NCI-H748 (cell line): ENCODE data around the gene NEK9.
A peak's percentile ranks its signal among the peaks of the same experiment; 100 is the strongest.
"Not testable (repeated sequence)": the region's sequence is repeated elsewhere in the genome, so short reads cannot be mapped to it uniquely, and the experiment has no call there.

Experiments used
- DNase-seq: peaks from one replicate; lab custom pipeline; 2025; ENCODE audit not compliant: unreplicated experiment; lab: John Stamatoyannopoulos, UW

Gene NEK9

DNA sequence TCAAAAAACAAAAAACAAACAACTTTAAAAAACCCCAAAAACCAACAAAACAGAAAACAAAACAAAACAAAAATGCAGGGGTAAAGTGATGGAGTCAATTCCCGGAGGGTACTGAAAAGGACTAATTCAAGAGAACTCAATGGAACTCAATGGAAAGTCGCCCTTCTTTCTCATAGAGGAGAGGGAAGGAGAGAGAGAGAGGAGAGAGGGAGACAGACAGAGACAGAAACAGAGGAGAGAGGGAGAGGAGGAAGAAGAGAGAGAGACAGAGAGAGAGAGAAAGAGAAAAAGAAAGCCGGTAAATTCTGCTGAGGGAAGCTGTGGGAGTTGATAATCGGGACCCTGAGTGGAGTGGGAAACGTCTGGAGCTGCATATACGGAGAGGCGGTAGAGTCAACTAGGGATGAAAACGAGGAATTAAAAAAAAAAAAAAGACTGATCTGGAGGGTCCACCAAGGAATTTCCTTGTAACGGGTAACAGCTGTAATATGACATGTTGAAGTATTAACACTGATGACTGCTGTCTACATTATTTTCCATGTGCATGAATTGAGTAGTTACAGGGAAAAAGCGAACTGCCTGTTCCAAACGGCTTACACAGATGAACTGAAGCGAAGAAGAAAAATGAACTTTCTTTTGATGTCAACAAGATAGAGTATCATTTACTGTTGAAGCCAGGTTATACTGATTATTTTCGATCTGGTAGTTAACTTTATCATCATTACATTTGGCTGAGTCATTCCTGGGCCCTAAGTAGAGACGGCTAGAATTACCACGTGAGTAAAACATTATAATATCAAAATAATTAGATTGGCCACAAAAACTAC lies 58.3 kb downstream of the NEK9 start:
- DNase-seq, result no peak

DNA sequence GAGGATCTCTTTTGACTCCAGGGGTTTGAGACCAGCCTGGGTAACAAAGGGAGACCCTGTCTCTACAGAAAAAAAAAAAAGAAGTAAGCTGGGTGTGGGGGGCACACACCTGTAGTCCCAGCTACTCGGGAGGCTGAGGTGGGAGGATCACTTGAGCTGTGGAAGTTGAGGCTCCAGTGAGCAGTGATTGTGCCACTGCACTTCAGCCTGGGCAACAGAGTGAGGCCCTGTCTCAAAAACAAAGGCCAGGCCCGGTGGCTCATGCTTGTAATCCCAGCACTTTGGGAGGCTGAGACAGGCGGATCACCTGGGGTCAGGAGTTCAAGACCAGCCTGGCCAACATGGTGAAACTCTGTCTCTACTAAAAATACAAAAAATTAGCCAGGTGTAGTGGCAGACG lies 59.1 kb downstream of the NEK9 start:
- DNase-seq, result not testable (repeated sequence)

DNA sequence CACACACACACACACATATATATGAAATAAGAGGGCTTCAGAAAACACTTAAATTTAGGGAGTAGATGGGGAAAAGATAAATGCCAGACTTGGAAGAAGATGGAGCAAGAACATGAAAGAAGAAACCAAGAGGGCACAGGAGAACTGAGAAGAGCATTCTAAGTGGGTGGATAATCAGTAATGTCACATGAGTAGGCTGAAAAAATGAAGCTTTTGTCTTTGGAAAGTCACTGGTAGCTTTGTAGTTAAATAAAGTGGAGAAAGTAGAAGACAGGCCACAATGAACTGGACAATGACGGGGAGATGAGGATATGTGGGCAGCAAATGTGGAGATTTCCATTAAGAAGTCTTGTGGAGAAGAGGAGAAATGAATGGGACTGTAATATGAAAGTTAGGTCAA lies 59.6 kb downstream of the NEK9 start:
- no peak for DNase-seq

DNA sequence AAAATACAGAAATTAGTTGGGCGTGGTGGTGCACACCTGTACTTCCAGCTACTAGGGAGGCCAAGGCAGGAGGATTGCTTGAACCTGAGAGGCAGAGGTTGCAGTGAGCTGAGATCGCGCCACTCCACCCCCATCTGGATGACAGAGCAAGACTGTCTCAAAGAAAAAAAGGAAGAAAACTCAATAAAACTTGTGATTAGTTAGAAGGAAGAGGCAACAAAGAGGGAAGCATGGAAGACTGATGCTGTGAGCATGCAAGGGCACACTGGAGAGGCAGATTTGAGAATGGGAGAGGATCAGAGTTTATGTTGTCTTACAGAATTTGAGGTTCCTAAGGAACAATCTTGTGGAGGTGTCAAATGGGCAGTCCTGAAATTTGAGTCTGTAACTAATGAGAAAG lies 60.2 kb downstream of the NEK9 start:
- no peak for DNase-seq

DNA sequence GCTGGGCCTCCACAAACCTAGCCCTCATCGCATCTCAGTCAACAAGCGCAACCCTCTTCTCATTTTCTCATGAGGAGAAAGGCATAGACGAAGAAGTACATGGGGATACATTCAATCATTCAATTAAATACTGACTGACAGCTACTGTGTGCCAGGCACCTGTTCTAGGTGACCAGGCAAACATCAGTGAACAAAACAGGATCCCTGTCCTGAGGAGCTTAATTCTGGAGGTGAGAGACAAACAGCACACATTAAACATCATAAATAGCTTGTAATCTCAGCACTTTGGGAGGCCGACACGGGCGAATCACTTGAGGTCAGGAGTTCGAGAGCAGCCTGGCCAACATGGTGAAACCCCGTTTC lies 62.7 kb downstream of the NEK9 start:
- DNase-seq, result no peak

DNA sequence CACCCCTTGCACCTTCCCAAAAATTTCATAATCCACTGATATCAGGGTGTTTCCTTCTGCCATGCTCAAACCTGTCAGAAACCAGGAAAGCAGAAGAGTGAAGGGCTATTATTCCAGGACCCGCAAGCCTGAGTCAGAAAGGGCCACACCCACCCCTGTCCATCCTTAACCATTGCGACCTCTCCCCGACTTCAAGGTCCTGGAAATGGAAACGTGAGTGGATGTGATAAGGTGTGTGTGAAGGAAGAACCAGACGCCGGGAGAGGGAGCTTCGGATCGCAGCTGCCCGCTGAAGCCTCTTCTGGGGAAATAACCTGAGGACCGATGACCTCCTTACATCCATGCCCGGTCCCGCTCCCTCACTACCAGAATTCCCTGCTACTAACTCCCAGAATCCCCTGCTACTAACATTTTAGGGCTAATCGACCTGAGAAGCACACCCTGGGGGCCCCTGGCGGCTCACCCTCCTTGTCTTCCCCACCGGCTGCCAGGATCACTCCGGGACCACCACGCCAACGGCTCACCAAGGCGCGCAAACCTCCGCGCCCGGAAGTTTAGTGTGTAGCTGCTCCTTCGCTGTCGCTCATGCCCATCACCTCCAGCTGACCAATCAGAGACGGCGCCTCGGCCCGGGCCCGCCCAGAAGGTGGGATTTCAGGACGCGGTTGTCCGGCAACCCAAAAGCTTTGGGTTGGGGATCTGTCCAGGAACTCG lies 63.2 kb downstream of the NEK9 start, which contains the start of gene ACYP1:
Gene ACYP1 (minus strand): TSS at position 534 of the 714 bp plus-strand sequence. CDS start 471 bp downstream, at position 63.
- peak; percentile 94 for DNase-seq

DNA sequence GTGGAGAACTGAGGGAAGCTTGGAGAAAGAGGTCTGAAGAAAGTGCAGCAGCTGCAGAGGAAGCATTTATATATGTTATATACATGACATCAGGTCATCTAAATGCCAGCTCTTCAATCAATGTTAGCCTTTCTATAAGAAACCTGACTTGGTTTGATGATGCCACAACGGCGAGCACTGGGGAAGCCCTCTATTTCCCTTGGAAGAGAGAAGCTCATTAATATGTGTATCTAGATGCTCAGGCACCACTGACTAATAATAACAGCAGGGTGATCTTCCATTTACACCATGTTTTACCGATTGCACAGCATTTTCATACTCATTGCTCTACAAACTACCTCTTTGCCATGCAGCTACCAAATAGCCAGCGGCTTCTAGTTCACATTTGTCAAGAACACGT lies 63.8 kb downstream of the NEK9 start:
- DNase-seq, result peak; percentile 33

DNA sequence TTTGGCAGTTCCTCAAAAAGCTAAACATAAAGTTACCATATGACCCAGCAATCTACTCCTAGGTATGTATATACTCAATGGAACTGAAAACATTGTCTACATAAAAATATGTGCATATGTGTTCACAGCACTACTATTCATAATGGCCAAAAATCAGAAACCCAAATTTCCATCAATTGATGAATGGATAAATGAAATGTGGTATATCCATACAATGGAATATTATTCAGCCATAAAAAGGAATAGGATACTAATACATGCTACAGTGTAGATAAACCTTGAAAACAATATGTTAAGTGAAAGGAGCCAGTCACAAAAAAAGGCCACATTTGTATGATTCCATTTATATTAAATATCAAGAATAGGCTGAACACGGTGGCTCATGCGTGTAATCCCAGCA lies 66.4 kb downstream of the NEK9 start:
- DNase-seq, result no peak

DNA sequence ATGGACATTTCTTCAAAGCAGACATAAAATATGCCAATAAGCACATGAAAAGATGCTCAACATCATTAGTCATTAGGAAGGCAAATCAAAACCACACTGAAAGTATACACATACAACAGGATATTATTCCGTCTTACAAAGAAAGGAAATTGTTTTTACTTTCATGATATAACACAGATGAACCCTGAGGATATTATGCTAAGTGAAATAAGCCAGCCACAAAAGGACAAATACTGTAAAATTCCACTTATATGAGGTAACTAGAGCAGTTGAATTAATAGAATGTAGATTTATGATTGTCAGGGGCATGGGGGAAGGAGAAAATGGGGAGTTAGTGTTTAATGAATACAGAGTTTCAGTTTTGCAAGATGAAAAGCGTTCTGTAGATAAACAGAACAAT lies 67.2 kb downstream of the NEK9 start:
- DNase-seq, result no peak

DNA sequence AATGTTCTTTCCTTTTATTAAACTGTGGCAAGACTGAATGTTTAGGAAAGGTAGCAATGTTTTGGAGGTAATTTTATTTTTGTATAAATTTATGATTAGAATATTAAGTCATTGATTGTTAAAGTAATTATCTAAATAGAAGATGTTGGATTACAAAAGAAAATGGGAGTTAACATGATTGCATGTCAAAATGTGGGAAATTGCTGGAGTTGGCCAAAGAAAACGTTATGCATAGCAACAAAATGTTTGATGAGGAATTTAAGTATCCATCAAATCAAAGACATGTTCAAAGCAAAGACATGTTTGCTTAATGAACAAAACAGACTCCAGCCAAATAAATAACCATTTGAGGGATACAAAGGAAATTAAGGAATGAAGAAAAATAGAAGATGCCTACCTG lies 72.4 kb downstream of the NEK9 start:
- DNase-seq, result no peak

DNA sequence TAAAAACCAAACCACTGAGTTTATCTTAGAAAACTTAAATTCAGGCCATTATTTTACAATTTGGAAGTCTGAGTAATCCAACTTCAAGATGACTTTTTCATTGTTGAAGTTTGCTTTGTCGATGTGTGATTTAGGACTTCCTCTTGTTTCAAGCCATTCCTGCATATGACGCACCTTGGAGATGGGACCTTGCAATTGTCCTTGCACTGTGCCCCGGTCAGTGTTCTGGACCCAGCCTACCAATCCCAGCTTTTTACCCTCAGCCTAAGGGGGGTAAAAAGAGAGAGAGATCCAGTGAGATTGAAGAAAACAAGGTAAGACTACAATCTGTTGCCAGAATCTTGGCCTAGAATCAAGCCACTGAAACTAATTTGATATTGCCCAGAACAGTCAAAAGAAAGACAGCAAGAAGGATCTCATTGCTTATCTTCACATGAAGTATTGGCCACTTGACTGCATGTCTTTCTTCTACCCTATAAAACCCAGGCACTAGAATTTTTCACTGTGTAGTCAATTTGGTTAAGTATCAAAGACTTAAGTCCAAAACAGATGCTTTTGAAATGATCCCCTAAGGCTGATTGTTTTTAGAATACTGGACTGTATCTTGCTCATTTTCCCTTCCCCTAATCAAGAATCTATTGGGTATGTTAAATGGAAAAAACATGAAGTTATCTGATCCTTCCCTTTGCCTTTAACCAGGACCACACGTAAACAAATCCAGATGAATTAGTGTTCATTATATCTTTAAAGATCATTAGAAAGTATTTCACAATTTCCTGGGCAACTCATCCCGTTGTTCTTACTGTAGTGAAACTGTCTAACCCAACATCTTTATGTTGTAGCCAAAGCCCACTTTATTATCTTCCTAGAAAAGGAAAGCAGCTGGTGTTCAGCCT lies 73.2 kb downstream of the NEK9 start:
- no peak for DNase-seq

DNA sequence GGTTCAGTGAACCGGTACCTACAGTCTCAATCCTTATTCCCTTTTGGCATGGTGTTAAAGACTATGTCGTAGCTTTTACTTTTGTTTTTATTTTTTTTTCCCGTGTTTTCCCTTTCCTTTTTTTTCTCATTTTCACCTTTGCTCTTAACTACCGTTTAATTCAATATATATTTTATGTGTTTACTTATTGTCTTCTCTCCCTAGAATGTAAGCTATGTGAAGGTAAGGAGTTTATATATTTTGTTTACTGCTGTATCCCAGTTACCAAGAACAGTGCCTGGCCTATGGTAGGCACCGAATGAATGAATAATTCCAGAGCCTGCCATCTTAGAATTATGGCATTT lies 75.3 kb downstream of the NEK9 start:
- no peak for DNase-seq

DNA sequence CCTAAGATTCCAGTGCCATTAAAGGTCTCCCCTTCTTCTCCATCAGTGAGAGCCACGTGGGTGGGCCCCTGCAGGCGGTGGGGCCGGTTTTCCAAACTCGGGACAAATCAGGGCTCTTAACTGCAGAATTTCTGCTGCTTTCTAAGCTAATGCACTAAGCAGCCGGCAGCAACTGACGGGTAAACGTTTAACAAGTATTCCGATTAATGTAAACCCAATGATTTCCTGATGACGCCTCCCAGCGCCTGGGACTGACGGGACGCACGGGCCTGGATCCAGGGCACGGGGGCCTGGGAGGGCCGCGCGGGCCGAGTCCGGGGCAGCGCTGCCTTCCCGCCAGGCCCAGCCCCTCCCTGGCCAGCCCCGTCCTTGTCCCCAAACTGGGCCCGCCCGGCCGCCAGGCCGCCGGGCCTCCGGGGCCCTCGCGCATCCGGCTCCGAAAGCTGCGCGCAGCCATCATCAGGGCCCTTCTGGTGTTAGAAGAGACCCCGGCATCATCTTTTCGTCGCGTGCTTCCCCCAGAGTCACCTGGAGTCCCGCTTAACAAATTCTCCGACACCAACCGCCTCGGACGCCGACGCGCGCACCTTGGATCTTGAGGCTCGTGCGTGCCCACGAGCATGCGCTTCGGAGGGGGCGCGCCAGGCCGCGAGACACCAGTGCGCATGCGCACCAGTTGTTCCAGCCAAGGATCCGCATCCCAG lies 75.8 kb downstream of the NEK9 start, which contains the start of gene MLH3:
Gene MLH3 (minus strand): TSS at position 616 of the 704 bp plus-strand sequence. CDS start 1,812 bp downstream, outside the sequence.
- peak; percentile 93 for DNase-seq

DNA sequence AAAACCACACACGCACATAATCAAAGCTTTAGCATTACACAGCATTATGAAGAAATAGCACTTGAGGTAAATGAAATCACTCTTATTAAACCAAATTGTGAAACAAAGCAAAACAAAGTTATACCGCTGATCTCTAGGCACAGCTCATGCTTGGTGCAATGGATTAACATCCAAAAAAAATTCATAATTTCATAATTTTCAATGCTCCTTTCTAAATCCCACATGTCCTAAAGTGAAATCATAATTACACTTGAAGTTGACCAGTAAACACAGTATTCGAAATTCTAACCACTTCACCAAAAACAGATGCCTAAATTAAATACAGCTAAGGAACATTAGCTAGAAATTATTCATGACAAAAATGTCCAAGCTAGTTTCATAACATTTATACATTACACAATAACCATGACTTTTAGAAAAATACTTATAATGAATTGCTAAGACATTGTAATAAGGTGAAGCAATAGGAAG lies 77.1 kb downstream of the NEK9 start:
- DNase-seq, result no peak

DNA sequence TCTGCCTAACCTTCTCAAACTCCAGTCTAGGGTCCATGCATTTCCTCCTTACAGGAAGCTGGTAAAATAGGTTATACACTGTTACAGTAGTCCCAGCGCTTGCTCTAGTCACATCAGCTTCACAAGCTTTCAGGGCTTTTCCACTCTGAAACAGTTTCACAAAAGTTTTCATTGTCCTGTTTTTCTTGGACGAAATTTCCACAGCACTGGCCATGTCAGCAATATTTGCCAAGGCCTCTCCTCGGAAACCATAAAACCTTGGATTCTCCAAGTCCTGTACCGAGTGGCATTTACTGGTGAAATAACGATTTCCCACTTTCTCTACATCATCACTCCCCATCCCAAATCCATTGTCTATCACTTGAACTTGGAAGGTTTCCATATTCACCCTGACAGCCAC lies 77.7 kb downstream of the NEK9 start:
- DNase-seq, result no peak

DNA sequence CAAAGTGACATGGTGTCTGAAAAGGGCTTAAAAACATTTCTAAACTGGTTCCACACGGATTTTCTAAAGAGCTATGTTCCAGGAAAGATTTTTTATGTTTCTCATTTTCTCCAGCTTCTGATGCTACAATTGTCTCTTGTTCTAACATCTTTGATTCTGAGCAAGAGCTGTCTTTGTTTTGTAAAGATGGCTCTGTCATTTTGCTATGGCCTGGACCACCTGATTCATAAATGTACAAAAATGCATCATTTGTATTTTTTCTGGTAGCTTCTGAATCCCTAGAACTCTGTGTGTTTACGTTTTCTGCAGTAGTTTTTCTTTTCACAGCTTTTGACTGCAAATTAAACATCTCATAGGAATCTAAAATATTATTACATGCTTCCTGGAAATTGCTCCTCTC lies 78.7 kb downstream of the NEK9 start:
- no peak for DNase-seq

DNA sequence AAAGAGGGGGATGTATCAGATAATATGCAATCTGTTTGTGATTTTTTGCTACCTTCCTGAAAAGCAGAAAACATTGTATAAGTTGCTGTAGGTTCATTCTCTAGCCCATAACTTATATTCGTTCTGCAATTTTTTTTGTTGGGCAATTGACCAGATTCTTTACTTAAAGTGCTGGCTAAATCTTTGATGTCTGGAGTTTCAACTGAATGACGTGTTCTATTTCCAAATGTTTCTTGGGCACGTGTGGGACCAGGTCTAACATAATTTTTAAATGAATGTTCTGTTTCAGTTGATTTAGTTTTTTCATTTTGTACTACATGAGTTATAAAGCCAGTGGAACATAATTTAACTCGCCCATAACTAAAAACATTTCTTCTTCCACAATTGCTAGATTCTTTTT lies 79.3 kb downstream of the NEK9 start:
- no peak for DNase-seq

DNA sequence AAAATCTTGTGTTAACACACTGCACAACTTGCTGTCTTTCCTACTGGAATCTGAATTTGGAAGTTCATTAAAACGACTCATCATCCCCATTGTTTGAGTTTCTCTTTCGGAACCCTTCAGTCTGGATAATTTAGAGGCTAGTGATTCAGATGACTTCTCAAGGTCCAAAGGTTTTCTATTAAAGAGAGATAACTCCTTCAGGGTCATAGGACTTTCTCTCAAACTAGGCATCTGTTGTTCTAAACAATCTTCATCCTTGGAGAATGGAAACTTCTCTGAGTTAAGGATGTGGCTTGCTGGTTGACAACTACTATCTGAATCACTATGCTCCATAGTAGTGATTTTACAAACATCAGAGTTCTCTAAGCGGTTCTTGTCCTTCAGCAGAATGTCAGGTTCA lies 79.9 kb downstream of the NEK9 start:
- no peak for DNase-seq

DNA sequence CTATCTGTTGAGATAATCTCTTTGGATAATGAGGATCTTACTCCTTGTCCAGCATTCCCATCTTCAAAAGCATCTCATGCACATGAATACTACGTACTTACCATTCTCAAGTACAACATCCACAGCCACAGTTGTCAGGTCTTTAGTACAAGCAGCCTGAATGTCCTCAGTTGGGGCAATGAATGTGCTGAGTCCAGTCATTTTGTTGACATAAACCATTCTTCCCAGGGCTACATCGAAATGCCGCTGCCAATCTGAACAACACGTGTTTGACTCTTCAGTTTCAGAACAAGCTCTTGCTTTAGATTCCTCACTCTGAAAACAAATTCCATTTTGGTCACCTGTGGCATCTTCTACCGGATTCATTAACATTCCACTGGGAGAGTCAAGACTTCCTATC lies 80.6 kb downstream of the NEK9 start:
- DNase-seq, result no peak

DNA sequence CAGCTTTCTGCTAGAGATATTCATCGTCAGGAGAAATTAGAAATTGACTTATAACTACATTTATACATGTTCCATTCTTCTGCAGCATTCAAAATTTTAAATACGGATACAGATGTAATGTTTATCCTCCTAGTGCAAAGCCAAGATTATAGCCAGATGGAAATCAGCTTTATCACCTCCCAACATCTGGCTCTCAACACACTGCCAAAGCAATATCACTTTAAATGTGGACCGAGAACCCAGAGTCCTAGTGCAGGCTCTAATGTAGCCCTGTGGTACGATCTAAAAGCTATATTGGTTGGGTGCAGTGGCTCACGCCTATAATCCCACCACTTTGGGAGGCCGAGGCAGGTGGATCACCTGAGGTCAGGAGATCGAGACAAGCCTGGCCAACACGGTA lies 82.1 kb downstream of the NEK9 start:
- DNase-seq, result no peak

DNA sequence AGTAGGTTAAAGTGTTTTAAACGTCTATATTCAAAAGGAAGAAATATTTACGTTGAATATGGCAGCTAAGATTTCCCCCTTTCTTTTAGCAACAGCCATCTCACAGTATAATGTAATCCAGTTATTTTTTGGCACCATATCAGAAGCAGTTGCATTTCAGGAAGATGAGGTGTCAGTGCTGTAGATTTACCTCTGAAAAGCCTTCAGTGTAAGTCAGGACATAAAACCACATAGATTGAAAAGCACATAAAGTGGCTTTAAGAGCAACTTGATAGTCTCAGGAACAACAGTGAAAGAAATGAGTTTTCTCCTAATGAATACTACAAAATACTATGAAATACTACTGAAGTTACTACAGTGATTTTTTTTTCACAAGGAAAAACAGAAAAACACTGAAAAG lies 82.5 kb downstream of the NEK9 start:
- DNase-seq, result no peak
